WTC11 (cell line): ENCODE results near the gene CLCN7. TPM values are rescaled to one million over a fixed set of nuclear protein-coding genes. Genes with fewer than 3 reads are reported as not detected.

Experiments
- ATAC-seq: fragments of 200-7000 bp; cut with Tn5 transposase; 2 replicates; pipeline ENCODE4 v1.10.0; 2021; ENCODE audit warnings: mild to moderate bottlenecking, moderate library complexity
- CTCF ChIA-PET: fragments of 300-600 bp; sonication (Branson Sonifier 250); formaldehyde crosslinking; loops from one replicate; lab custom pipeline; 2021; ENCODE audit warnings: antibody characterized with exemption; lab: Charles Lee
- POLR2A ChIA-PET: fragments of 350-600 bp; sonication (Branson Sonifier 250); formaldehyde crosslinking; loops from one replicate; lab custom pipeline; 2021; ENCODE audit warnings: antibody characterized with exemption; lab: Charles Lee
- DNase-seq: peaks from one replicate; pipeline ENCODE4 v3.0.0; 2021; ENCODE audit warnings: low spot score
- H3K27ac Mint-ChIP-seq: 2 replicates; pipeline ENCODE4 v1.8.0; 2021; ENCODE audit warnings: mixed read lengths
- H3K27me3 Mint-ChIP-seq: 2 replicates; pipeline ENCODE4 v1.8.0; 2021; ENCODE audit warnings: low read depth, mild to moderate bottlenecking, moderate library complexity, mixed read lengths
- H3K36me3 Mint-ChIP-seq: 2 replicates; pipeline ENCODE4 v1.8.0; 2021; ENCODE audit warnings: mixed read lengths
- H3K4me1 Mint-ChIP-seq: 2 replicates; pipeline ENCODE4 v1.8.0; 2022; ENCODE audit warnings: mixed read lengths
- H3K4me3 Mint-ChIP-seq: 2 replicates; pipeline ENCODE4 v1.8.0; 2021; ENCODE audit warnings: mild to moderate bottlenecking, moderate library complexity, mixed read lengths
- H3K9me3 Mint-ChIP-seq: 2 replicates; pipeline ENCODE4 v1.8.0; 2021; ENCODE audit warnings: mixed read lengths
- FOXJ3 ChIP-seq: sonication (generic); formaldehyde crosslinking; IDR thresholded peaks from 2 replicates; pipeline ENCODE4 v1.9.0; 2021; ENCODE audit warnings: missing genetic modification reagents, mild to moderate bottlenecking, borderline replicate concordance
- GTF2I ChIP-seq: fragments of 250-450 bp; sonication (Bioruptor Pico); conservative IDR thresholded peaks from 2 replicates; pipeline ENCODE4 v1.4.0; 2021; ENCODE audit warnings: mild to moderate bottlenecking
- NR3C1 ChIP-seq: sonication (generic); formaldehyde crosslinking; conservative IDR thresholded peaks from 2 replicates; pipeline ENCODE4 v1.8.1; 2023; ENCODE audit warnings: low read depth, mild to moderate bottlenecking, missing genetic modification reagents
- PRRX2 ChIP-seq: fragments of 250-450 bp; sonication (Bioruptor Pico); IDR thresholded peaks from 2 replicates; pipeline ENCODE4 v1.8.0; 2021; ENCODE audit warnings: mild to moderate bottlenecking
- TEAD1 ChIP-seq: sonication (generic); formaldehyde crosslinking; IDR thresholded peaks from 2 replicates; pipeline ENCODE4 v1.8.0; 2022; ENCODE audit warnings: mild to moderate bottlenecking, missing genetic modification reagents
- total RNA-seq: library from RNA; stranded (reverse); gene quantifications from 3 replicates; pipeline ENCODE4 v1.2.3, GENCODE V29; 2021
- TF ChIP-seq, protein P1 (sequence below): sonication (generic); formaldehyde crosslinking; IDR thresholded peaks from 2 replicates; pipeline ENCODE4 v1.8.1; 2023; ENCODE audit warnings: mild to moderate bottlenecking, missing genetic modification reagents, borderline replicate concordance
- TF ChIP-seq, protein P2 (sequence below): sonication (generic); formaldehyde crosslinking; IDR thresholded peaks from 2 replicates; pipeline ENCODE4 v1.8.0; 2022; ENCODE audit warnings: missing genetic modification reagents
- TF ChIP-seq, protein P3 (sequence below): fragments of 250-450 bp; sonication (Bioruptor Pico); IDR thresholded peaks from 2 replicates; pipeline ENCODE4 v1.8.0; 2021; ENCODE audit warnings: mild to moderate bottlenecking
- TF ChIP-seq, protein P4 (sequence below): sonication (generic); formaldehyde crosslinking; IDR thresholded peaks from 2 replicates; pipeline ENCODE4 v1.8.1; 2022; ENCODE audit warnings: low read depth, mild to moderate bottlenecking, moderate library complexity, missing genetic modification reagents, borderline replicate concordance

The CLCN7 gene
- total RNA-seq, 1 experiment from 2014 or later = 94.1 TPM

DNA sequence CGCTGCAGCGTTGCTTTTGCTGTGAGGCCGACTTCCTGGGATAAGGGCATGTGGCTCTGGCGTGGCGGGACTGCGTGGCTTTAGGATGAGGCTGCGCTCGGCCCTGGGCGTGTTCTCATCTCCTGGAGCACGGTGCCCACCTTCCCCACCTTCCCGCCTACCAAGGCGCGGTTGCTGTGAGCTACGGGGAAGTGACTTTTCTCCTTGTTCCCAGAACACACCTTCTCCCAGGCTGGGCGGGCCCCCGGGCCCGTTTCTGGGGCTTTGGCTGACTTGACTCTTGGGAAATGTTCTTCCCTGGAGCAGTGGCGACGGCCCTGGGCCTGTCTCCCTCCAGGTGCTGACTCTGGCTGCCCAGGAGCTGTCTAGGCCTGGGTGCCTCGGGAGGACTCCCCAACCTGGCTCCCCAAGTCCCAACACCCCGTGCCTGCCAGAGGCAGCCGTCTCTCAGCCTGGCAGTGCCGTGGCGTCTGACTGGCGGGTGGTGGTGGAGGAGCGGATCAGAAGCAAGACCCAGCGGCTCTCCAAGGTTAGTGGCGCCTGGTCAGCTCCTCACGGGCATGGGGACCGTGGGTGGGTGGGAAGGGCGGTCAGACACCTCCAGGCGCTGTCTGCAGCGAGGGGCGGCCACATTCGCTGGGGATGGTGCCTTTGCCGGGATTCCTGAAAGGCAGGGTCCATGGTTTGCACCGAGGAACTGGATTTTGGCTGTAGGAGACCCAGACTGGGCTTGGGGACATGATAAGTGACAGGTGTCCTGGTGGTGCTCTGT is 30.4 kb upstream of the CLCN7 start (continued):
- TF ChIP-seq, protein P1, sequence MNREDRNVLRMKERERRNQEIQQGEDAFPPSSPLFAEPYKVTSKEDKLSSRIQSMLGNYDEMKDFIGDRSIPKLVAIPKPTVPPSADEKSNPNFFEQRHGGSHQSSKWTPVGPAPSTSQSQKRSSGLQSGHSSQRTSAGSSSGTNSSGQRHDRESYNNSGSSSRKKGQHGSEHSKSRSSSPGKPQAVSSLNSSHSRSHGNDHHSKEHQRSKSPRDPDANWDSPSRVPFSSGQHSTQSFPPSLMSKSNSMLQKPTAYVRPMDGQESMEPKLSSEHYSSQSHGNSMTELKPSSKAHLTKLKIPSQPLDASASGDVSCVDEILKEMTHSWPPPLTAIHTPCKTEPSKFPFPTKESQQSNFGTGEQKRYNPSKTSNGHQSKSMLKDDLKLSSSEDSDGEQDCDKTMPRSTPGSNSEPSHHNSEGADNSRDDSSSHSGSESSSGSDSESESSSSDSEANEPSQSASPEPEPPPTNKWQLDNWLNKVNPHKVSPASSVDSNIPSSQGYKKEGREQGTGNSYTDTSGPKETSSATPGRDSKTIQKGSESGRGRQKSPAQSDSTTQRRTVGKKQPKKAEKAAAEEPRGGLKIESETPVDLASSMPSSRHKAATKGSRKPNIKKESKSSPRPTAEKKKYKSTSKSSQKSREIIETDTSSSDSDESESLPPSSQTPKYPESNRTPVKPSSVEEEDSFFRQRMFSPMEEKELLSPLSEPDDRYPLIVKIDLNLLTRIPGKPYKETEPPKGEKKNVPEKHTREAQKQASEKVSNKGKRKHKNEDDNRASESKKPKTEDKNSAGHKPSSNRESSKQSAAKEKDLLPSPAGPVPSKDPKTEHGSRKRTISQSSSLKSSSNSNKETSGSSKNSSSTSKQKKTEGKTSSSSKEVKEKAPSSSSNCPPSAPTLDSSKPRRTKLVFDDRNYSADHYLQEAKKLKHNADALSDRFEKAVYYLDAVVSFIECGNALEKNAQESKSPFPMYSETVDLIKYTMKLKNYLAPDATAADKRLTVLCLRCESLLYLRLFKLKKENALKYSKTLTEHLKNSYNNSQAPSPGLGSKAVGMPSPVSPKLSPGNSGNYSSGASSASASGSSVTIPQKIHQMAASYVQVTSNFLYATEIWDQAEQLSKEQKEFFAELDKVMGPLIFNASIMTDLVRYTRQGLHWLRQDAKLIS (CRISPR knock-in tag) = no peak
- TF ChIP-seq, protein P2, sequence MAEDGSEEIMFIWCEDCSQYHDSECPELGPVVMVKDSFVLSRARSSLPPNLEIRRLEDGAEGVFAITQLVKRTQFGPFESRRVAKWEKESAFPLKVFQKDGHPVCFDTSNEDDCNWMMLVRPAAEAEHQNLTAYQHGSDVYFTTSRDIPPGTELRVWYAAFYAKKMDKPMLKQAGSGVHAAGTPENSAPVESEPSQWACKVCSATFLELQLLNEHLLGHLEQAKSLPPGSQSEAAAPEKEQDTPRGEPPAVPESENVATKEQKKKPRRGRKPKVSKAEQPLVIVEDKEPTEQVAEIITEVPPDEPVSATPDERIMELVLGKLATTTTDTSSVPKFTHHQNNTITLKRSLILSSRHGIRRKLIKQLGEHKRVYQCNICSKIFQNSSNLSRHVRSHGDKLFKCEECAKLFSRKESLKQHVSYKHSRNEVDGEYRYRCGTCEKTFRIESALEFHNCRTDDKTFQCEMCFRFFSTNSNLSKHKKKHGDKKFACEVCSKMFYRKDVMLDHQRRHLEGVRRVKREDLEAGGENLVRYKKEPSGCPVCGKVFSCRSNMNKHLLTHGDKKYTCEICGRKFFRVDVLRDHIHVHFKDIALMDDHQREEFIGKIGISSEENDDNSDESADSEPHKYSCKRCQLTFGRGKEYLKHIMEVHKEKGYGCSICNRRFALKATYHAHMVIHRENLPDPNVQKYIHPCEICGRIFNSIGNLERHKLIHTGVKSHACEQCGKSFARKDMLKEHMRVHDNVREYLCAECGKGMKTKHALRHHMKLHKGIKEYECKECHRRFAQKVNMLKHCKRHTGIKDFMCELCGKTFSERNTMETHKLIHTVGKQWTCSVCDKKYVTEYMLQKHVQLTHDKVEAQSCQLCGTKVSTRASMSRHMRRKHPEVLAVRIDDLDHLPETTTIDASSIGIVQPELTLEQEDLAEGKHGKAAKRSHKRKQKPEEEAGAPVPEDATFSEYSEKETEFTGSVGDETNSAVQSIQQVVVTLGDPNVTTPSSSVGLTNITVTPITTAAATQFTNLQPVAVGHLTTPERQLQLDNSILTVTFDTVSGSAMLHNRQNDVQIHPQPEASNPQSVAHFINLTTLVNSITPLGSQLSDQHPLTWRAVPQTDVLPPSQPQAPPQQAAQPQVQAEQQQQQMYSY = no peak
- TF ChIP-seq, protein P3, sequence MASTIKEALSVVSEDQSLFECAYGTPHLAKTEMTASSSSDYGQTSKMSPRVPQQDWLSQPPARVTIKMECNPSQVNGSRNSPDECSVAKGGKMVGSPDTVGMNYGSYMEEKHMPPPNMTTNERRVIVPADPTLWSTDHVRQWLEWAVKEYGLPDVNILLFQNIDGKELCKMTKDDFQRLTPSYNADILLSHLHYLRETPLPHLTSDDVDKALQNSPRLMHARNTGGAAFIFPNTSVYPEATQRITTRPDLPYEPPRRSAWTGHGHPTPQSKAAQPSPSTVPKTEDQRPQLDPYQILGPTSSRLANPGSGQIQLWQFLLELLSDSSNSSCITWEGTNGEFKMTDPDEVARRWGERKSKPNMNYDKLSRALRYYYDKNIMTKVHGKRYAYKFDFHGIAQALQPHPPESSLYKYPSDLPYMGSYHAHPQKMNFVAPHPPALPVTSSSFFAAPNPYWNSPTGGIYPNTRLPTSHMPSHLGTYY = no peak
- TF ChIP-seq NR3C1 = no peak
- TF ChIP-seq, protein P4, sequence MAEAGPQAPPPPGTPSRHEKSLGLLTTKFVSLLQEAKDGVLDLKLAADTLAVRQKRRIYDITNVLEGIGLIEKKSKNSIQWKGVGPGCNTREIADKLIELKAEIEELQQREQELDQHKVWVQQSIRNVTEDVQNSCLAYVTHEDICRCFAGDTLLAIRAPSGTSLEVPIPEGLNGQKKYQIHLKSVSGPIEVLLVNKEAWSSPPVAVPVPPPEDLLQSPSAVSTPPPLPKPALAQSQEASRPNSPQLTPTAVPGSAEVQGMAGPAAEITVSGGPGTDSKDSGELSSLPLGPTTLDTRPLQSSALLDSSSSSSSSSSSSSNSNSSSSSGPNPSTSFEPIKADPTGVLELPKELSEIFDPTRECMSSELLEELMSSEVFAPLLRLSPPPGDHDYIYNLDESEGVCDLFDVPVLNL (CRISPR knock-in tag) = no peak
- no peak for TF ChIP-seq FOXJ3
- no peak for TF ChIP-seq PRRX2 (CRISPR knock-in tag)

DNA sequence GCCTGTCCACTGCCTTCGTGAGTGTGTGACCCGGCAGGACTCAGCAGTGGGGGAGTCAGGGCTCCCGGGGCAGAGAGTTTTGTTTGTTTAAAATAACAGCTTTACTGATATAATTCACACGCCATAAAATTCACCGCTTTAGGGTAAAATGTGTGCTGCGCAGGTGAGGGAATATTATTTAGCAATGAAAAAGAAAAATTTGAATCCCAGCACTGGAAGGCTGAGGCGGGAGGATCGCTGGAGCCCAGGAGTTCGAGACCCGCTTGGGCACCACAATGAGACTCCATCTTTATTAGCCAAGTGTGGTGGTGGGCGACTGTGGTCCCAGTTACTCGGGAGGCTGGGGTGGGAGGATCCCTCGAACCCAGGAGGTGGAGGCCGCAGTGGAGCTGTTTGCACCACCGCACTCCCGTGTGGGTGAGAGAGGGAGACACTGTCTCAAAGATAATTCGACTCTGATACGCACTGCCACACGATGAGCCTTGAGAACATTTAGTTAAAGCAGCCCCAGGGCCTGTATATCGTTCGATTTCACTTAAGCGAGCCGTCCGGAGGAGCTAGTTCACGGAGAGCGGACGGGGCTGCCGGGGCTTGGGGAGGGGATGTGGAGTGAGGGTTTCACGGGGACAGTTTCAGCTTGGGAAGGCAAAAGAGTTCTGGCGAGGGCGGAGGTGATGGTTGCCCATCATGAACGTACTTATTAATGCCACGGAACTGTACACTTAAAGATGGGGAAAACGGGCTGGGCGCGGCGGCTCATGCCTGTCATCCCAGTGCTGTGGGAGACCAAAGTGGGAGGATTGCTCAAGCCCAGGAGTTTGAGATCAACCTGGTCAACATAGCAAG is 28.5 kb upstream of the CLCN7 start:
- H3K27me3 Mint-ChIP-seq = no peaks in the 10 kb centered on the region
- H3K36me3 Mint-ChIP-seq = peaks cover 21% of the 10 kb centered on the region
- H3K4me3 Mint-ChIP-seq = no peak overlapping the region
- ATAC-seq = no peak
- no peaks in the 10 kb centered on the region for H3K4me1 Mint-ChIP-seq
- TF ChIP-seq GTF2I (CRISPR knock-in tag) (peak; percentile 49; the same call in 1 of the 2 replicates), TEAD1 (no peak)
- no peak for DNase-seq
- ChIA-PET CTCF (no interaction called here), POLR2A (no interaction called here)
- H3K9me3 Mint-ChIP-seq = no peaks in the 10 kb centered on the region
- H3K27ac Mint-ChIP-seq = no peak overlapping the region
